AG08395 (cell line): ENCODE measurements around the gene RNF207.

Experiments
- DNase-seq: peaks from one replicate; pipeline ENCODE4 v3.0.0; 2012; ENCODE audit warnings: mixed read lengths, low spot score

The RNF207 gene

GRCh38 chr1:6269720-6270400 is 63.9 kb downstream of the RNF207 start:
- DNase-seq, result no peak

- no peak for DNase-seq
These were observed 64.5 kb downstream of the RNF207 start for GRCh38 chr1:6270401-6270800.
